A549 (cell line): ENCODE results near the gene LRFN2. TPM values are rescaled to one million over a fixed set of nuclear protein-coding genes. Genes with fewer than 3 reads are reported as not detected.
A peak's percentile ranks its signal among the peaks of the same experiment; 100 is the strongest.

Experiments
- ATAC-seq, 2 experiments: fragments of 200-7000 bp in 1 of 2; fragments of >200 bp in 1 of 2; cut with Nextera tagmentation in 1 of 2; cut with Tn5 transposase in 1 of 2; 3 replicates each; pipeline versions ENCODE4 v1.8.0 to v1.9.1; 2018 to 2020; ENCODE audit warnings: mild to moderate bottlenecking in 1 of 2, moderate library complexity in 1 of 2
- CTCF ChIA-PET: fragments of 300-600 bp; sonication (Branson Sonifier 250); formaldehyde crosslinking; extraction: SDS; loops from one replicate; lab custom pipeline; 2021; ENCODE audit warnings: antibody characterized with exemption, inconsistent platforms; lab: Yijun Ruan, JAX
- POLR2A ChIA-PET: fragments of 350-600 bp; formaldehyde crosslinking; extraction: SDS; loops from one replicate; lab custom pipeline; 2021; ENCODE audit warnings: antibody characterized with exemption, inconsistent platforms; lab: Yijun Ruan, JAX
- DNase-seq, 2 experiments: peaks; one replicate each; pipeline versions ENCODE4 v3.0.0 to v3.0.0-alpha.2; 2011 to 2016; ENCODE audit warnings: low read depth in 1 of 2, low spot score in 1 of 2
- FAIRE-seq: peaks from 2 replicates; lab custom pipeline; 2011; peaks lifted over from hg19 to GRCh38; lab: Jason Lieb, UNC
- H3K27ac ChIP-seq, 2 experiments: fragments of >200 bp; sonication (Bioruptor Twin); formaldehyde crosslinking; 3 replicates each; pipeline ENCODE4 v1.5.1; 2016 to 2017
- H3K4me1 ChIP-seq: fragments of >200 bp; sonication (Bioruptor Twin); formaldehyde crosslinking; 3 replicates; pipeline ENCODE4 v1.6.1; 2016
- H3K4me2 ChIP-seq: fragments of >200 bp; sonication (Bioruptor Twin); formaldehyde crosslinking; 3 replicates; pipeline ENCODE4 v1.6.1; 2016
- H3K4me3 ChIP-seq: fragments of >200 bp; sonication (Bioruptor Twin); formaldehyde crosslinking; 3 replicates; pipeline ENCODE4 v1.5.1; 2016
- H3K9me3 ChIP-seq: fragments of >200 bp; sonication (Bioruptor Twin); formaldehyde crosslinking; 3 replicates; pipeline ENCODE4 v1.6.1; 2016
- ATOH8 ChIP-seq: fragments of 250-450 bp; sonication (Bioruptor Pico); IDR thresholded peaks from 2 replicates; pipeline ENCODE4 v1.5.0; 2020; ENCODE audit warnings: low read depth, mild to moderate bottlenecking, moderate library complexity
- BCL3 ChIP-seq: fragments of >200 bp; sonication (Bioruptor Twin); formaldehyde crosslinking; IDR thresholded peaks from 3 replicates; pipeline ENCODE4 v1.6.1; 2016
- BHLHE40 ChIP-seq: IDR thresholded peaks from 2 replicates; pipeline ENCODE4 v1.6.1; 2012; ENCODE audit warnings: low read depth, low read length, inconsistent platforms
- CBX2 ChIP-seq: fragments of 200-600 bp; sonication (generic); IDR thresholded peaks from 2 replicates; pipeline ENCODE4 v1.6.1; 2016; ENCODE audit warnings: low read depth, mild to moderate bottlenecking, borderline replicate concordance
- CBX8 ChIP-seq: fragments of 200-600 bp; sonication (generic); IDR thresholded peaks from 2 replicates; pipeline ENCODE4 v1.6.1; 2016
- CEBPB ChIP-seq, 2 experiments: fragments of >200 bp in 1 of 2; sonication (Bioruptor Twin) in 1 of 2; formaldehyde crosslinking in 1 of 2; IDR thresholded peaks; 2 replicates each; pipeline ENCODE4 v1.6.1; 2012 to 2016
- E2F6 ChIP-seq: IDR thresholded peaks from 2 replicates; pipeline ENCODE4 v1.6.1; 2012; ENCODE audit warnings: low read depth, borderline replicate concordance
- EHF ChIP-seq: fragments of 250-450 bp; sonication (Bioruptor Pico); IDR thresholded peaks from 2 replicates; pipeline ENCODE4 v1.5.0; 2020; ENCODE audit warnings: mild to moderate bottlenecking
- ELK1 ChIP-seq: fragments of 150-350 bp; IDR thresholded peaks from 2 replicates; pipeline ENCODE4 v1.6.1; 2014; ENCODE audit warnings: low read depth, mild to moderate bottlenecking, low read length
- ESRRA ChIP-seq: fragments of 150-350 bp; IDR thresholded peaks from 2 replicates; pipeline ENCODE4 v1.6.1; 2014; ENCODE audit warnings: mild to moderate bottlenecking, low read length, borderline replicate concordance
- FOSB ChIP-seq: fragments of 250-450 bp; sonication (Bioruptor Pico); IDR thresholded peaks from 2 replicates; pipeline ENCODE4 v1.5.0; 2020; ENCODE audit warnings: mild to moderate bottlenecking, moderate library complexity
- GATA3 ChIP-seq: IDR thresholded peaks from 2 replicates; pipeline ENCODE4 v1.6.1; 2012; ENCODE audit warnings: borderline replicate concordance
- HEYL ChIP-seq: fragments of 250-450 bp; sonication (Bioruptor Pico); IDR thresholded peaks from 2 replicates; pipeline ENCODE4 v1.8.0; 2021; ENCODE audit warnings: mild to moderate bottlenecking, moderate library complexity
- HOXA7 ChIP-seq: fragments of 250-450 bp; sonication (Bioruptor Pico); IDR thresholded peaks from 2 replicates; pipeline ENCODE4 v1.5.0; 2020; ENCODE audit warnings: mild to moderate bottlenecking, moderate library complexity
- MAFK ChIP-seq: fragments of 450-650 bp; IDR thresholded peaks from 2 replicates; pipeline ENCODE4 v1.6.1; 2014; ENCODE audit not compliant: partially characterized antibody
- MAZ ChIP-seq: fragments of 150-350 bp; IDR thresholded peaks from 2 replicates; pipeline ENCODE4 v1.6.1; 2014; ENCODE audit warnings: antibody characterized with exemption, low read depth, low read length, borderline replicate concordance
- NFE2L2 ChIP-seq: fragments of 150-350 bp; conservative IDR thresholded peaks from 2 replicates; pipeline ENCODE4 v1.6.1; 2014; ENCODE audit warnings: low read length
- NPAS2 ChIP-seq: fragments of 250-450 bp; sonication (Bioruptor Pico); IDR thresholded peaks from 2 replicates; pipeline ENCODE4 v1.8.0; 2022; ENCODE audit warnings: mild to moderate bottlenecking, moderate library complexity, borderline replicate concordance
- PHF8 ChIP-seq: fragments of 200-600 bp; sonication (generic); IDR thresholded peaks from 2 replicates; pipeline ENCODE4 v1.6.1; 2016; ENCODE audit warnings: low read depth, mild to moderate bottlenecking, antibody characterized with exemption, moderate library complexity, borderline replicate concordance
- POLR2AphosphoS2 ChIP-seq: conservative IDR thresholded peaks from 2 replicates; pipeline ENCODE4 v1.6.1; 2012; ENCODE audit warnings: low read length, improper control_type of control experiment, inconsistent platforms
- RAD21 ChIP-seq, 2 experiments: fragments of >200 bp in 1 of 2; sonication (Bioruptor Twin) in 1 of 2; formaldehyde crosslinking in 1 of 2; IDR thresholded peaks in 1 of 2; conservative IDR thresholded peaks in 1 of 2; 2 replicates in 1 of 2; 3 replicates in 1 of 2; pipeline ENCODE4 v1.6.1; 2012 to 2018; ENCODE audit warnings: inconsistent platforms in 1 of 2
- RNF2 ChIP-seq: fragments of 200-600 bp; sonication (generic); IDR thresholded peaks from 2 replicates; pipeline ENCODE4 v1.6.1; 2016; ENCODE audit warnings: low read depth, mild to moderate bottlenecking, antibody characterized with exemption, moderate library complexity, borderline replicate concordance
- SREBF2 ChIP-seq: fragments of 450-650 bp; IDR thresholded peaks from 2 replicates; pipeline ENCODE4 v1.6.1; 2014; ENCODE audit warnings: mild to moderate bottlenecking, moderate library complexity
- TP53 ChIP-seq: fragments of 250-450 bp; sonication (Bioruptor Pico); IDR thresholded peaks from 2 replicates; pipeline ENCODE4 v1.5.0; 2021; ENCODE audit warnings: mild to moderate bottlenecking, moderate library complexity
- ZC3H11A ChIP-seq: fragments of 450-650 bp; IDR thresholded peaks from 2 replicates; pipeline ENCODE4 v1.6.1; 2014; ENCODE audit warnings: antibody characterized with exemption, mild to moderate bottlenecking
- ZNF302 ChIP-seq: fragments of 250-450 bp; sonication (Bioruptor Pico); IDR thresholded peaks from 2 replicates; pipeline ENCODE4 v1.9.0; 2021; ENCODE audit warnings: inconsistent platforms, mild to moderate bottlenecking, moderate library complexity
- ZSCAN20 ChIP-seq: fragments of 250-450 bp; sonication (Bioruptor Pico); IDR thresholded peaks from 2 replicates; pipeline ENCODE4 v1.8.0; 2022; ENCODE audit warnings: mild to moderate bottlenecking, moderate library complexity
- WGBS: methylation state at CpG from one replicate; pipeline ENCODE4 v1.1.6; 2017; ENCODE audit errors: missing lambda C conversion rate; 5-methylcytosine and 5-hydroxymethylcytosine counted together
- polyA plus RNA-seq, 4 experiments: library from polyadenylated mRNA; depleted of rRNA in 3 of 4; stranded (reverse); fragments of >200 nt; fragmentation: RNase III in 1 of 4; extraction: RNeasy Plus Mini Kit Qiagen cat#74134 plus additional on column Dnase treatment in 1 of 4; gene quantifications; 2 replicates in 3 of 4; 3 replicates in 1 of 4; pipeline ENCODE4 v1.2.3, GENCODE V29; 2011 to 2017

Gene LRFN2
- polyA plus RNA-seq, 2 of the 4 experiments (the other 2 are of a cell fraction) = not detected

GRCh38 chr6:40536442-40536841 lies 50.7 kb downstream of the LRFN2 start:
- TF ChIP-seq RNF2 (no peak), CBX8 (no peak), ZNF302 (no peak), GATA3 (no peak), PHF8 (no peak), CEBPB (IDR thresholded peaks at IDR 0.05) (no peak), NFE2L2 (no peak), BCL3 (no peak), FOSB (no peak), ATOH8 (no peak), MAZ (no peak), E2F6 (no peak), CBX2 (no peak), EHF (CRISPR knock-in tag) (no peak), ZSCAN20 (CRISPR knock-in tag) (no peak), HOXA7 (CRISPR knock-in tag) (no peak)

GRCh38 chr6:40535819-40536380 lies 51.3 kb downstream of the LRFN2 start:
- no peak overlapping the region for H3K4me2 ChIP-seq
- FAIRE-seq (no peak), DNase-seq (no peak), ATAC-seq (no peak)
- H3K27ac ChIP-seq = no peak overlapping the region
- H3K4me3 ChIP-seq = no peak overlapping the region
- H3K9me3 ChIP-seq = no peaks in the 10 kb centered on the region
- ChIA-PET CTCF (no interaction called here), POLR2A (no interaction called here)
- 37% methylated on average over 6 of the region's 7 CpGs for WGBS
- no peaks in the 10 kb centered on the region for H3K4me1 ChIP-seq
- TF ChIP-seq NPAS2 (CRISPR knock-in tag) = no peak
- TF ChIP-seq SREBF2 = no peak
- no peak for TF ChIP-seq BCL3
- TF ChIP-seq ELK1 = no peak
- TF ChIP-seq RAD21 (conservative IDR thresholded peaks at IDR 0.05 in 1 of 2, IDR thresholded peaks at IDR 0.05 in 1 of 2) = no peak
- TF ChIP-seq BHLHE40 = no peak
- no peak for TF ChIP-seq TP53 (CRISPR knock-in tag)
- TF ChIP-seq ESRRA = no peak
- no peak for TF ChIP-seq ZC3H11A
- TF ChIP-seq NFE2L2 = no peak
- no peak for TF ChIP-seq MAFK
- TF ChIP-seq HEYL (CRISPR knock-in tag) = no peak
- TF ChIP-seq HOXA7 (CRISPR knock-in tag) = no peak
- TF ChIP-seq POLR2AphosphoS2 = no peak

More at GRCh38 chr6:40536442-40536841, 50.7 kb downstream of the LRFN2 start:
- no peaks in the 10 kb centered on the region for H3K9me3 ChIP-seq
- ChIA-PET POLR2A (no interaction called here), CTCF (no interaction called here)
- DNase-seq = peak; percentile 9 to 15
- no peak overlapping the region for H3K4me3 ChIP-seq
- H3K27ac ChIP-seq = no peak overlapping the region
- no peak overlapping the region for H3K4me2 ChIP-seq
- peak; percentile 54 to 83; a peak in 4 of 6 replicates for ATAC-seq
- 36% methylated on average over 3 of the region's 3 CpGs for WGBS
- no peaks in the 10 kb centered on the region for H3K4me1 ChIP-seq
- FAIRE-seq = no peak
